Ammon's horn (tissue), 1 donor: ENCODE measurements around the gene NEO1.

Experiments
- DNase-seq: peaks from one replicate; pipeline ENCODE4 v3.0.0-alpha.2; 2016; ENCODE audit warnings: low spot score

Gene NEO1

GRCh38 chr15:73075160-73075859 is 23.0 kb downstream of the NEO1 start:
- DNase-seq, result peak; percentile 79

GRCh38 chr15:73078291-73078690 is 26.0 kb downstream of the NEO1 start:
- no peak for DNase-seq

- no peak for DNase-seq
These were observed 26.5 kb downstream of the NEO1 start for GRCh38 chr15:73078722-73079121.

- DNase-seq, result no peak
These were observed 27.3 kb downstream of the NEO1 start for GRCh38 chr15:73079565-73079964.

- peak; percentile 82 for DNase-seq
These were observed 29.2 kb downstream of the NEO1 start for GRCh38 chr15:73081321-73081958.

- DNase-seq, result no peak
These were observed 30.5 kb downstream of the NEO1 start for GRCh38 chr15:73082812-73083211.

GRCh38 chr15:73087098-73087497 is 34.8 kb downstream of the NEO1 start:
- no peak for DNase-seq

GRCh38 chr15:73105064-73105463 is 52.8 kb downstream of the NEO1 start:
- DNase-seq, result no peak

- peak; percentile 19 for DNase-seq
These were observed 56.4 kb downstream of the NEO1 start for GRCh38 chr15:73108676-73109075.

GRCh38 chr15:73109765-73110164 is 57.5 kb downstream of the NEO1 start:
- no peak for DNase-seq

GRCh38 chr15:73110201-73110600 is 57.9 kb downstream of the NEO1 start:
- no peak for DNase-seq

GRCh38 chr15:73114064-73114463 is 61.8 kb downstream of the NEO1 start:
- DNase-seq, result no peak

- DNase-seq, result no peak
These were observed 63.9 kb downstream of the NEO1 start for GRCh38 chr15:73116164-73116563.

- no peak for DNase-seq
These were observed 65.8 kb downstream of the NEO1 start for GRCh38 chr15:73118055-73118454.

- no peak for DNase-seq
These were observed 67.2 kb downstream of the NEO1 start for GRCh38 chr15:73119478-73119877.

GRCh38 chr15:73120269-73120668 is 68.0 kb downstream of the NEO1 start:
- DNase-seq, result no peak

- DNase-seq, result no peak
These were observed 73.0 kb downstream of the NEO1 start for GRCh38 chr15:73125219-73125618.

- peak; percentile 27 for DNase-seq
These were observed 75.2 kb downstream of the NEO1 start for GRCh38 chr15:73127302-73127936.

GRCh38 chr15:73130830-73131229 is 78.6 kb downstream of the NEO1 start:
- DNase-seq, result no peak

- no peak for DNase-seq
These were observed 81.9 kb downstream of the NEO1 start for GRCh38 chr15:73134196-73134595.

GRCh38 chr15:73139041-73139743 is 86.9 kb downstream of the NEO1 start:
- no peak for DNase-seq

- DNase-seq, result no peak
These were observed 87.7 kb downstream of the NEO1 start for GRCh38 chr15:73139744-73140553.
